8988T (cell line): ENCODE measurements around the gene RNF126.
A peak's percentile ranks its signal among the peaks of the same experiment; 100 is the strongest.
"Not testable (repeated sequence)": the region's sequence is repeated elsewhere in the genome, so short reads cannot be mapped to it uniquely, and the experiment has no call there.

Source experiments
- DNase-seq: peaks from one replicate; pipeline ENCODE4 v3.0.0; 2011

The RNF126 gene

DNA sequence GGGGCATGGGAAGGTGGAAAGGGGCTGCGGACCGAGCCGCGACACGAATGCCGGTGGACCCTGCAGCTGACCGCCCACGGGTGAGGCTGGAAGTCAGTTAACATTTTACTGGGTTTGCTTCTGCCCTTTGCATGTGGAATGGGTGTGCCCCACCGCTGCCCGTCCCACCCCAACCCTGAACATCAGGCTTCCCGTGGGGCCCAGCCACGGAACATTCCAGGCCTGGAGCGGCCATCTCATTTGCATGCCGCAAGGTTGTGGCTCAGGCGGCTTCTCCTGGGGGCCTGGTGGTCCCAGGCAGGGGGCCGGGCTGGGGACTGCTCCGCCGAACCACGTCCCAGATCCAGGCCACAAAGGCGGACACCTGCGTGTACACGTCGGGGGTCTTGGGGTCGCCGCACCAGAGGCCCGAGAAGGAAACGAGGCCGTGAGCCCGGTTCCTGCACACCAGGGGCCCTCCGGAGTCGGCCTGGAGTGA, 22.5 kb upstream of the RNF126 start:
- no peak for DNase-seq

DNA sequence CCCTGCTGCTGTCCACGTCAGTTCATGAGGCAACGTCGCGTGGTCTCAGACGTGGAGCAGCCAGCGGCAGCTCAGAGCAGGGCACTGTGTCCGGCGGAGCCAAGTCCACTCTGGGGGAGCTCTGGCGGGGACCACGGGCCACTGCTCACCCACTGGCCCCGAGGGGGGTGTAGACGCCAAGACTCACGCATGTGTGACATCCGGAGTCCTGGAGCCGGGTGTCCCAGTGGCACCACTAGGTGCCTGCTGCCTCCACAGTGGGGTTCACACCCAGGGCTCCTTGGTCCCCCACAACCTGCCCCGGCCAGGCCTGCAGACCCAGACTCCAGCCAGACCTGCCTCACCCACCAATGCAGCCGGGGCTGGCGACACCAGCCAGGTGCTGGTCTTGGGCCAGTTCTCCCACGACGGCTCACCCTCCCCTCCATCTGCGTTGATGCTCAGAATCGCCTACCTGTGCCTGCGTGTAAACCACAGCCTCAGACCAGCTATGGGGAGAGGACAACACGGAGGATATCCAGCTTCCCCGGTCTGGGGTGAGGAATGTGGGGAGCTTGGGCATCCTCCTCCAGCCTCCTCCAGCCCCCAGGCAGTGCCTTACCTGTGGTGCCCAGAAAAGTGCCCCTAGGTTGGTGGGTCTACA, 19.8 kb upstream of the RNF126 start:
- DNase-seq, result no peak

DNA sequence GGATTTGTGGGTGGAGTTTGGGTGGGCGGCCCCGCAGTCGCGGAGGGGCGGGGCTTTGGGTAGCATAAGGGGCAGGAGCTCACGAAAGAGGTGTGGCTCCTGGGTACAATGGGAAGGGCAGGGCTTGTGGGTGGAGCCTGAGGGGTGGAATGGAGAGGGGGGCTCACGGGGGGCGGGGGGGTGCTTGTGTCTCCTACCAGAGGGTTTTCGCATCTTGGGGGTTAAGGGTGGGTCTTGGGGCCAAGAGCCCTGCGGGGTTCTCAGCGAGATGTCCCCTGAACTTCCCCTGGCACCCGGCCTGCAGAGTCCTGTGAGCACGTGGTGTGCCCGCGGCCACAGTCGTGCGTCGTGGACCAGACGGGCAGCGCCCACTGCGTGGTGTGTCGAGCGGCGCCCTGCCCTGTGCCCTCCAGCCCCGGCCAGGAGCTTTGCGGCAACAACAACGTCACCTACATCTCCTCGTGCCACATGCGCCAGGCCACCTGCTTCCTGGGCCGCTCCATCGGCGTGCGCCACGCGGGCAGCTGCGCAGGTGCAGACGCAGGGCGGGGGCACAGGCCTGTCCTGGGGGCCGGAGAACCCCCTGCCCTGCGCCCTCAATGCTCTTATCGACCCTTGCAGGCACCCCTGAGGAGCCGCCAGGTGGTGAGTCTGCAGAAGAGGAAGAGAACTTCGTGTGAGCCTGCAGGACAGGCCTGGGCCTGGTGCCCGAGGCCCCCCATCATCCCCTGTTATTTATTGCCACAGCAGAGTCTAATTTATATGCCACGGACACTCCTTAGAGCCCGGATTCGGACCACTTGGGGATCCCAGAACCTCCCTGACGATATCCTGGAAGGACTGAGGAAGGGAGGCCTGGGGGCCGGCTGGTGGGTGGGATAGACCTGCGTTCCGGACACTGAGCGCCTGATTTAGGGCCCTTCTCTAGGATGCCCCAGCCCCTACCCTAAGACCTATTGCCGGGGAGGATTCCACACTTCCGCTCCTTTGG, 18.3 kb upstream of the RNF126 start:
- DNase-seq, result peak; percentile 85

DNA sequence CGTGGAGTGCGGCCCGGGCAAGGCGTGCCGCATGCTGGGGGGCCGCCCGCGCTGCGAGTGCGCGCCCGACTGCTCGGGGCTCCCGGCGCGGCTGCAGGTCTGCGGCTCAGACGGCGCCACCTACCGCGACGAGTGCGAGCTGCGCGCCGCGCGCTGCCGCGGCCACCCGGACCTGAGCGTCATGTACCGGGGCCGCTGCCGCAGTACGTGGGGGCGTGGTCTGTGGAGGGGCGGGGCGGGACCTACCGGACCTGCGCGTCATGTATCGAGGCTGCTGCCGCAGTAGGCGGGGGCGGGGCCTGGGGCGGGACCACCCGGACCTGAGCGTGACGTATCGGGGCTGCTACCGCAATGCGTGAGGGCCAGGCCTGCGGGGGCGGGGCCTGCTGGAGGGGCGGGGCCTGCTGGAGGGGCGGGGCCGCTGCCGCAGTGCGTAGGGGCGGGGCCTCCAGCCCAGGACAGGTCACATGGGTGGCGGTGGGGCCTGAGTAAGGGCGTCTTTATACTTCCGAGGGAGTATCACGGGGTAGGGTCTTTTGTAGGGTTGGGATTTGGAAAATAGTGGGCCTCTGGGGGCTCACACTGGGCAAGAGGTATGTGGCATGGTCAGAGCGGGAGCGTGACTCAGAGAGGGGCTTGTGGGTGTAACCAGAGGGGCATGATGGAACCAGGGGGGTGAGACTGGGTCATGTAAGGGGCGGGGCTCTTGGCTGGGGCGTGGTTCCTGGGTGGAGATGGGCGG, 17.4 kb upstream of the RNF126 start:
- DNase-seq, result peak; percentile 99

DNA sequence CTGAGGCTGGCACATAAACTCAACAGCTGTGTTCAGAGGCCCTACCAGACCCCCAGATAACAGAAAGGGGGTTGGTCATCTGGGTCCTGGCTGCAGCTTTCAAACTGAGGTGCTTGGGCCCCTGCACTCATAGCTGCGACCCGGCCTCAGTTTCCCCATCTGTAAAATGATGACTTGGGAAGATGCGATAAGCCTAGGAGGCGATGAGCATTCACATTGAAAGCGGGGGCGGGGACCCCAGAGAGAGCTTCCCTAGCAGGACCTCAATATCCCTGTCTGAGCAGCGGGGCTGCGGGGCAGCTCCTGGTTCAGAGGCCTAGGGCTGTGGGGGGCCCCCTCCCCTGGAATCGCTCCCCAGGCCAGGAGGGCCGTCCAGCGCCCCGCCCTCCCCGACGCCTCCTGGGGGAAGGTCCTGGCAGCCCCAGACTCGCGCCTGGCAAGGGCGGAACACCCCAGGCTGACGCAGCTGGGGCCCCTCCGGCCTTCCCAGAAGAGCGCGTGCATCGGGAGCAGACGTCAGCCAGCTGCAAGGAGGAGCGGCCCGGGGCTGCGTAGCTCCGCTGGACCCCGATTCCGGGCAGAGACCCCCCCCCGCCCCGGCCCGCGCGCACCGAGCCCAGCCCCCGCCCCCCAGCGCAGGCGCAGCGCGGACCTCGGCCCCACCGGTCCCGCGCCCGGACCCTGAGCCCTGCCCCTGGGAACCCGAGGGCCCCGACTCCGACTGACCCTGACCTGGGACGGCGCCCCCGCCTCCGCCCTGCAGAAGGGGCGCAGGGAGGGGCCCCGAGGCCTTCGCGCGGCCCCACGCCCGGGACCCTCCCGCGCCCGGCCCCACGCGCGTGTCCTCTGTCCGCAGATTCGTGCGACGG, 16.6 kb upstream of the RNF126 start:
- DNase-seq, result peak; percentile 79

DNA sequence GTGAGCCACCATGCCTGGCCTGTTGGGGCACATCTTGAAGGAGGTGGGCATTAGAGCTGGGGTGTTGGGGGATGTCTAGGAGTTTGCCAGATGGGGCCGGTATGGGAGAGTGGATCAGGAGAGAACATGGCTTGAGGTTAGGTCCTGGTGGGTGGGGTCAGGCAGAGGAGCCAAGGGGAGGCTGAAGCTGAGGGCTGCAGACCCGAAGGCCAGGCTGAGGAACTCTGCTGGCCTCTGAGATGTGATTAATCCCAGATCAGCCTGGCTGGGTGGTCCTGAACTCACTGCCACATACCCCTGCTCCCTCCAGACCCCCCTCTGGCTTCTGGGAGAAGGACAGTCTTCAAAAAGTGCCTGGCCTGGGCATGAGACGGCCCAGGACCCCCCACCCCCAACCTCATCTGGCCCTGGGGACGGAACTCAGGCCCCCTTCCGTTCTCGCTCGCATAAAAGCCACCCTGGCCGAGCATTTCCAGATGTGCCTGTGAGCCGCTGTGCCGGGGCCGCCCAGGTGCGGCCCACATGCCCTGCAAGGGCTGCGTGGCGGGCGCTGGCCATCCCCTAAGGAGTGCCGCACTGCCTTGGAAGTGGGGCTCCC, 15.9 kb upstream of the RNF126 start:
- no peak for DNase-seq

DNA sequence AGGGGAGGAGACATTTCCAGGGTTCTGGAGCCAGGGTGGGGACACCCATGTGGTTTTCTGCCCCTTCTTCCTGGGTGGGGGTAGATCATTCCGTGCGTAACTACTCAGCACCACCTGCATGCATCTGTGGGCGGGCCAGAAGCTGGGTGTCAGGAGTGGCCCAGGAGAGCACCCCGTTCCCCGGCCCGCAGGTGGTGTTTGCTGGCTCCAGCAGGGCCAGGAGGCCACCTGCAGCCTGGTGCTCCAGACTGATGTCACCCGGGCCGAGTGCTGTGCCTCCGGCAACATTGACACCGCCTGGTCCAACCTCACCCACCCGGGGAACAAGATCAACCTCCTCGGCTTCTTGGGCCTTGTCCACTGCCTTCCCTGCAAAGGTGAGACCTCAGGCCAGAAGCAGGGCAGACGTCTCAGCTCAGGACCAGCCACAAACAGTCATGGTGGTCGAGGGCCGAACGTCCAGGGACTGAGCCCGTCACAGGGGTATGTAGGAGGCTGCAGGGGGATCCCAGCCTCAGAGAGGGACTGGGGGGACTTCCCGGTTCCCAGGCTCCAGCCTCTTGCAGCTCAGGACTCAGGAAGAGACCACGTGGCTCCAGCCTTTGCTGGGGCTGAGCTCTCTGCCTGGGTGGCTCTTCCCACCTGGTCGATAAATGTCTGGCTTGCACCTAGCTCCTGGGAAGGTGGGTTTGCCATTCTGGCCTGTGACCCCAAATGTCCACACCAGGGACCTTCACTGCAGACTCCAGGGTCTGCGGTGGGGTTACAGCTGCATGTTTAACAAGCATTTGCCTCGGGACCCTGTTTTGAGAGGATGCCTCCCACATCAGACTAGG, 14.8 kb upstream of the RNF126 start:
- DNase-seq, result peak; percentile 75

DNA sequence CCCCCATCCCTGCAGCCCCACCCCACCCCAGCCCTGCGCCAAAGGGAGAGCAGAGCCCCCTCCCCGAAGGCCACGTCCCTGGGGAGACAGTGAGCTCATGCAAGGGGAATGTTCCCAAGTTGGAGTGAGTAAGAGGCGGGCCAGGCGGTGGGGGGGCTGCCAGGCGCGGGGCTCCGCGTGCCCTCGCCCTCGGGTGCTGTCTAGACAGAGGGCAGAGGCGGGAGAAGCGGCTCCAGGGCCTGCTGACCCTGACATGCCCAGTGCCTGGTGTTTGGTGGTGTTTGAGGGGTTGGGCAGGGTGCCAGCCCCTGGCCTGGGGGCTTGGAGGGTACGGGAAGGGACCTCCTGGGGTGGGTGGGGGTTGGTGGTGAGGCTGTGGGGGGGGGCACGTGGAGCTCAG, 14.2 kb upstream of the RNF126 start:
- peak; percentile 96 for DNase-seq

DNA sequence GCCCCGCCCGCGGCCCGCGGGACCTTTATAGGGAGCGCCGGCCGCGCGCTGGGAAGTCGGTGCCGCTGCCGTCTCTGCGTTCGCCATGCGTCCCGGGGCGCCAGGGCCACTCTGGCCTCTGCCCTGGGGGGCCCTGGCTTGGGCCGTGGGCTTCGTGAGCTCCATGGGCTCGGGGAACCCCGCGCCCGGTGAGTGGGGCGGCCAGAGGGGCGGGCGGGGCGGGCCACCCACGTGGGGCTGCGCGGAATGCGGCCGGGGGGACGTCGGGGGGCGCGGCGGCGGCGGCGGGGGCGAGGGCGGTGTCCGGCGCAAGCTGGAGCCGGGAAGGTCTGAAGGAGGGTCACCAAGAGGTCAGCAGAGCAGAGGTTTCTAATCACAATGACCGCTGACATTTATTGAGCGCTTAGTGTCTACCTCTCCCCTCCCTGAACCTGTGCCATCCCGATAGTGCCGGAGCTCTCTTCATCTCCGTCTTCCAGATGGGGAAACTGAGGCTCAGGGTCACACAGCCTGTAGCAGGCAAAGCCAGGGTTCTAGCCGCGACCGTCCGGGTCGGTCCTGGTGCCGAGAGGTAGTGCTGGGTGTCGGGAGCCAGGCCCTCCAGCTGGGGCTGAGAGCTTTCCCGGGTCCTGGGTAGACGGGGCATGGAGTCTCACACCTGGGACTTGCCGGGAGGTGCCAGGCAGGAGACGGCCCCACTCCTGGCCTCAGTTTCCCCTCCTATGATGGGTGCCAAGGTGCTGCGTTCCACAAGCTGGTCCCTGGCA, 13.5 kb upstream of the RNF126 start, which contains the start of gene FSTL3:
TSS of gene FSTL3 (plus strand) at position 54 of the 767 bp plus-strand sequence. CDS start at position 86, 32 bp downstream.
- no peak for DNase-seq

DNA sequence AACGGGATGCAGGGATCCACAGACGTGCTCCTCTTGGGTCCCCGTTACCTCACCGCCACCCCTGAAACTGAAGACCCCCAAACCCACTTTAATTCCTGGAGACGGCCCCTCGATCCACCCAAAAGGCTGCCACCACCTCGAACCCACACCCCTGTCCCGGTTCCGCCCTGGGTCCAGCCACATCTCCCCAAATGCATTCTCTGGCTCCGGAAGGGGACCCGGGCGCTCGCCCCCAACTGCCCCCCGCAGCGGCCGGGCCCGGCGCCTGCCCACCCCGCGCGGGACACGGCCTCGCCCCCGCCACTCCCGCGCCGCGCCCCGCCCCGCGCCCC, 13.0 kb upstream of the RNF126 start:
- no peak for DNase-seq

DNA sequence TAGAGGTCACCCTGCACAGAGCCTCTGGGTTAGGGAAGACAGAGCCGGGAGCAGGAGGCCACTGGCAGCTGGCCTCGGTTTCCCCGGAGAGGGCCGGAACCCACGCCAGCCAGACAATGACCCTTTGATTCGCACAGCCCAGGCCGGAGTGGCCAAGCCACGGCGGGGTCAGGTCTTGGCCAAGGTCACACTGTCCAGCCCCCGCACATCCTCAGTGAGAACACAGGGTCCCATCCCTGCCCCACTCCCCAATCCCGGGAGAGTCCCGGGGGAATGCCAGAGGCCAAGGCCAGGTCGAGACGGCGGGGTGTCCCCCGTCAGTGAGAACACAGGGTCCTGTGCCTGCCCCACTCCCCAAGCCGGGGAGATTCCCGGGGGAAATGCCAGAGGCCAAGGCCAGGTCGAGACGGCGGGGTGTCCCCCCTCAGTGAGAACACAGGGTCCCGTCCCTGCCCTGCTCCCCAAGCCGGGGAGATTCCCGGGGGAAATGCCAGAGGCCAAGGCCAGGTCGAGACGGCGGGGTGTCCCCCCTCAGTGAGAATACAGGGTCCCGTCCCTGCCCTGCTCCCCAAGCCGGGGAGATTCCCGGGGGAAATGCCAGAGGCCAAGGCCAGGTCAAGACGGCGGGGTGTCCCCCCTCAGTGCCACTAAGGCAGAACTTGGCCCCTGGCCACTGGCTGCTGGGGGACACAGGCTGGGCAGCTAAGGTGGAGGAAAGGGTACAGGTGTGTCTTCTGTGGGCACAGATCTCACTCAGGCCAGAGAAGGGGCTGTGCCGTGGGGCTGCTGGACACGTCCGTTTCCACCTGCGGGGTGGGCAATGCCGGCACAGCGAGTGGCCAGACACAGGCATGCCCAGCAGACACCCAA, 11.5 kb upstream of the RNF126 start:
- DNase-seq, result no peak

DNA sequence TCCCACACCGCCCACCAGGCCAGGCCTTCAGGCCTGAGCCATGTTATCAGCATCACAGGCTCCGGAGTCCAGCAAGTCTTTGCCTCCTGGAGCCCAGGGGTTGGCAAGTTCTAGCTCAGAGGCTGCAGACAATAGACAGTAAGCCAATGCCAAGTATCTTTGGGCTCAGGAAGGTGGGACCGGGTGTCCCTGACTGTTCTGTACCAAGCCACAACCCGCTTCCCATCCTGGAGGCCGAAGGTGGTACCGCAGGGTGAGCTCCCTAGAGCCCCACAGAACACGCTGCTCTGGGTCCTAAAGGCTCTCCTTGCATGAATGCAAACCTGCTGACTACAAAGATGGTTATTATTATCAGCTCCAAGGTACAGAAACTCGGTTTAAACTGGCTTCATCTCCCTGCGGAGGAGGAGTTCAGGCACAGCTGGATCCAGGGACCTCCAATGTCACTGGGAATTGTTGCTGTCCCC, 7.6 kb upstream of the RNF126 start:
- peak; percentile 78 for DNase-seq

DNA sequence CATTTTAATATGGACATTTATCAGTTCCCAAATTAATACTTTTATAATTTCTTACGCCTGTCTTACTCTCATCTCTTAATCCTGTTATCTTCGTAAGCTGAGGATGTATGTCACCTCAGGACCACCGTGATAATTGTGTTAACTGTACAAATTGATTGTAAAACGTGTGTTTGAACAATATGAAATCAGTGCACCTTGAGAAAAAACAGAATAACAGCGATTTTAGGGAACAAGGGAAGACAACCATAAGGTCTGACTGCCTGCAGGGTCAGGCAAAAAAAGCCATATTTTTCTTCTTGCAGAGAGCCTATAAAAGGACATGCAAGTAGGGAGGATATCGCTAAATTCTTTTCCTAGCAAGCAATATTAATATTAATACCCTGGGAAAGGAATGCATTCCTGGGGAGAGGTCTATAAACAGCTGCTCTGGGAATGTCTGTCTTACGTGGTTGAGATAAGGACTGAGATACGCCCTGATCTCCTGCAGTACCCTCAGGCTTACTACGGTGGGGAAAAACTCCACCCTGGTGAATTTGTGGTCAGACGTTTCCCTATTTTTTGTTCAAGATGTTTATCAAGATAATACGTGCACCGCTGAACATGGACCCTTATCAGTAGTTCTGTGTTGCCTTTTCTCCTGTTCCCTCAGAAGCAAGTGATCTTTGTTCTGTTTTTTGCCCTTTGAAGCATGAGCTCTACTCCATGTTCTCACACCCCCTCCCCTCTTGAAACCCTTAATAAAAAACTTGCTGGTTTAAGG, 5.8 kb upstream of the RNF126 start:
- DNase-seq, result not testable (repeated sequence)

DNA sequence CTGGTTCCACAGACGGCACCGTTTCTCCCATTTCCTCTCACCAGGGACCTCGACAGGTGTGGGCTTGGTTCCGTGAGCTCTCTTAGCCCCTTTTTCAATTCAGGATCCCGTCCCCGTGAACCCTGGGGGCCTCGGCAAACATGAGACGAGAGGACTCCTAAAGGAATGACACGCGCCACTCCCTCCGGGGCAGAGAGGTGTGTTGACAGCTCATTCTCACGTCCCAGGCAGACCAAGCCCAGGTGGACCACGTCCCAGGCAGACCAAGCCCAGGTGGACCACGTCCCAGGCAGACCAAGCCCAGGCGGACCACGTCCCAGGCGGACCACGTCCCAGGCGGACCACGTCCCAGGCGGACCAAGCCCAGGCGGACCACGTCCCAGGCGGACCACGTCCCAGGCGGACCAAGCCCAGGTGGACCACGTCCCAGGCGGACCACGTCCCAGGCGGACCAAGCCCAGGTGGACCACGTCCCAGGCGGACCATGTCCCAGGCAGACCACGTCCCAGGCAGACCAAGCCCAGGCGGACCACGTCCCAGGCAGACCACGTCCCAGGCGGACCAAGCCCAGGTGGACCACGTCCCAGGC, 4.1 kb upstream of the RNF126 start:
- not testable (repeated sequence) for DNase-seq

DNA sequence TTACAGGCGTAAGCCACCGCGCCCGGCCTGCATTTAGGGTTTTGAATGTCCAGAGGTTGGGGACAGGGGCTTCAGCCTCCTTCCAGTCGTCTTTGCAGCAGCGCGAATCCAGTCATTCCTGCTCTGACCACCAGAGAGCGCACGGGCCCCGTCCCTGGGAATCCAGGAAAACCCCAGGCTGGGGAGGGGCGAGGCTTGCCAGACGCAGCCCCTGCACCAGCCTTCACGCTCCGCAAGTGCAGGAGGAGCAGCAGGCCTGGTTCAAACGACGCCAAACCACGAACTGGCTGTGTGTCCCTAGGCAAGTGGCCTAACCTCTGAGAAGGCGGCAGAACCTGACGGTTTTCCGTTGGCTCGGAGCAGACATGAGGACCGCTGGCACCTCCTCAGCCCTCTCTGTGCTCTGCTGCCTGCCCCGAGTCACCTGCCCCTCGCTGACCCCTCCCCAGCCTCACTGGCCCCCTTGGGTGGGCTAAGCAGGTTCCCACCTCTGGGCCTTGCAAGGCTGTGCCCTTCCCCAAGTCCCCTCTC, 2.0 kb upstream of the RNF126 start:
- peak; percentile 97 for DNase-seq

DNA sequence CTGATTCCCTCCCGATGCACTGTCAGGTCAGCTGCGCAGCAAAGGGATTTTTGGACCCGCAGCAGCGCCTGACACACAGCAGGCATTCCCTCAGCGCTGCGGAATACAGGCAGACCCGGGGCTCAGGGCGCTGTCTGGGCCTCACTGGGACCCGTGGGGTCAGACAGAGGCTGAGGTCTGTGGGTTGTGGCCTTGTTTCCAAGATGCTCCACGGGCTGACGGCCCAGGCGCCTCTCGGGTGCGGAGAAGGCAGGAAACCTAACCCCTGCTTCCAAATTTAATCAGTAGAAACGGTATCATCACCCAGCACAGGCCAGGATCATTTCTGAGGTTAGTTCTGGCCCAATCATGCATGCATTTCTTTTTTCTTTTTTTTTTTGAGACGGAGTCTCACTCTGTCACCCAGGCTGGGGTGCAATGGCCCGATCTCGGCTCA, 686 bp upstream of the RNF126 start:
- no peak for DNase-seq

DNA sequence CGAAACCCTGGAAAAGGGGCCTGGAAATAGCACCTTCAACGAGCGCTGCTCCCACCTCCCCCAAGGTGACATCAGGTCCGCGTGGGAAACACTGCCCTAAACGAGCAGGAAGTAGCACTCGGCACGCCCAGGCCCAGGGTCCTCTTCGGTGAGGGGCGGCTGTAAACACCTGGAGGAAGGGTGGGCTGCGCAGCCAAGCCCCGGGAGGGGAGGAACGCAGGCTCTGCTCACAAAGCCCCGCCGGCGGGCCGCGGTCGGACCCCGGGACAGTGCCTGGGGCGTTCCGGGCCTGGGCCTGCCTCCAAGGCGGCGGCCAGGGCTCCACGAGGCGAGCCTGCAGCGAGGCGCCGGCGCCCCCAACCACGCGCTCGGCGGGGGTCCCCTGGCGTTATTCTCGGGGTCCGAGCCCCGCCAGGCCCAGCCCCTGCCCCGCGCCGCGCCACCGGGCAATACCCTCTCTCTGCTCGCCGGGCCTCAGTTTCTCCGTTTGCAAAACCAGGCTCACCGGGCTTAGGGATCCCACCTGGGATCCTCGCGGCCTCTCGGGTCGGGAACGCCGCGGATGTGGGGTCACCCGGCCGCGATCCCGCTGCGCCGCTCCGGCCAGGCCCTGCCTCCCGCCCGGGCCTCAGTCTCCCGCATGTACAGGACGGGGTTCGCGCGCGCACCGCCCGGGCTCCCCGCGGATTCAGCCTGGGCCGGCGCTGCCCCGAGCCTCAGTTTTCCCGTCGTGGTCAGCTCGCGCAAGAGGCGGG, 630 bp downstream of the RNF126 start:
- no peak for DNase-seq
